A549 treated with DMSO at 1 μM for 4 hours (cell line): ENCODE data around the gene HYPK. TPM values are rescaled to one million over a fixed set of nuclear protein-coding genes. Genes with fewer than 3 reads are reported as not detected.

Experiments
- total RNA-seq: library from RNA; stranded (reverse); fragments of 200-300 nt; extraction: Qiagen RNA extraction; gene quantifications from 5 replicates; pipeline ENCODE4 v1.2.3, GENCODE V29; 2022; ENCODE audit warnings: low read depth

HYPK gene
- 3.5 to 12.8 TPM (median 5.2 TPM) in 5 replicates for total RNA-seq

GRCh38 chr15:43800286-43801141 lies at the start of gene HYPK:
Gene HYPK (plus strand): TSS chr15:43800599. CDS start chr15:43800623, 24 bp downstream.

GRCh38 chr15:43776718-43777266 lies 23.6 kb upstream of the HYPK start, which contains the start of gene ELL3:
Gene ELL3 (minus strand): TSS chr15:43776966. CDS start chr15:43776901, 65 bp downstream.

GRCh38 chr15:43791993-43792760 lies 8.2 kb upstream of the HYPK start, which contains the start of gene SERF2:
Gene SERF2 (plus strand): TSS chr15:43792320. CDS start chr15:43792377, 57 bp downstream.

GRCh38 chr15:43799945-43800285 lies 484 bp upstream of the HYPK start, which contains the start of gene SERINC4:
Gene SERINC4 (minus strand): TSS chr15:43800220. CDS start chr15:43799986, 234 bp downstream.

GRCh38 chr15:43824302-43825246 lies 24.2 kb downstream of the HYPK start, which contains the start of gene MFAP1:
Gene MFAP1 (minus strand): TSS chr15:43824690. CDS start chr15:43824569, 121 bp downstream.

GRCh38 chr15:43826508-43827341 lies 26.3 kb downstream of the HYPK start, which contains the start of gene WDR76:
Gene WDR76 (plus strand): TSS chr15:43827002. CDS start chr15:43827033, 31 bp downstream.

Other genes with a start within 250 kb of the HYPK start
- 5.3 to 8.8 TPM (median 7.2 TPM) in 5 replicates for gene PPIP5K1, start 210.4 kb upstream of the HYPK start, total RNA-seq
- 2.5 to 4.8 TPM (median 4.2 TPM) in 5 replicates for gene CKMT1B, start 206.6 kb upstream of the HYPK start, total RNA-seq
- gene STRC, start 181.8 kb upstream of the HYPK start, total RNA-seq, result 0.02 to 0.23 TPM (median 0.09 TPM) in 5 replicates
- 0.36 to 1.9 TPM (median 0.69 TPM) in 5 replicates for gene CATSPER2, start 151.8 kb upstream of the HYPK start, total RNA-seq
- 2.2 to 3.1 TPM (median 2.7 TPM) in 5 replicates for gene CKMT1A, start 106.7 kb upstream of the HYPK start, total RNA-seq
- 269 to 374 TPM (median 348 TPM) in 5 replicates for gene PDIA3, start 54.2 kb upstream of the HYPK start, total RNA-seq
- gene ELL3, start 23.6 kb upstream of the HYPK start, total RNA-seq, result 0.77 to 1.8 TPM (median 1.6 TPM) in 5 replicates
- 471 to 668 TPM (median 637 TPM) in 5 replicates for gene SERF2, start 8.3 kb upstream of the HYPK start, total RNA-seq
- gene SERINC4, start 379 bp upstream of the HYPK start, total RNA-seq, result 0.06 to 0.23 TPM (median 0.12 TPM) in 4 of 5 replicates, not detected in the other
- 25.7 to 28.2 TPM (median 27.4 TPM) in 5 replicates for gene MFAP1, start 24.1 kb downstream of the HYPK start, total RNA-seq
- 12.4 to 16.3 TPM (median 14.4 TPM) in 5 replicates for gene WDR76, start 26.4 kb downstream of the HYPK start, total RNA-seq